Colonic mucosa (tissue), 4 donors: ENCODE results near the gene GPR18. TPM values are rescaled to one million over a fixed set of nuclear protein-coding genes. Genes with fewer than 3 reads are reported as not detected.

Experiments used
- DNase-seq: peaks from one replicate; pipeline ENCODE4 v3.0.0-alpha.2; 2020
- H3K27ac ChIP-seq: fragments of 200-600 bp; one replicate; pipeline ENCODE4 v1.8.0; 2021
- H3K27me3 ChIP-seq: fragments of 200-600 bp; one replicate; pipeline ENCODE4 v1.8.0; 2021
- H3K36me3 ChIP-seq: fragments of 200-600 bp; one replicate; pipeline ENCODE4 v1.8.0; 2021
- H3K4me1 ChIP-seq: fragments of 200-600 bp; one replicate; pipeline ENCODE4 v1.8.0; 2021; ENCODE audit warnings: mild to moderate bottlenecking
- H3K4me3 ChIP-seq: fragments of 200-600 bp; one replicate; pipeline ENCODE4 v1.8.0; 2021
- H3K9ac ChIP-seq, 2 donors: one replicate each; pipeline ENCODE4 v1.7.0; 2013; ENCODE audit warnings: control low read depth in 2 of 2, low read depth in 2 of 2, low read length in 2 of 2
- H3K9me3 ChIP-seq: fragments of 200-600 bp; one replicate; pipeline ENCODE4 v1.8.0; 2021
- intact Hi-C: fragments of 100-400 bp; cut with DNase I; formaldehyde crosslinking; loops from one replicate; pipeline ENCODE4 v1.14.1; 2022
- total RNA-seq, 2 donors: library from RNA; stranded (reverse); fragmentation: NEBNext Ultra II Directional in 1 of 2; extraction: Animal tissue kit (Norgen Biotek cat#: 25700) in 1 of 2; gene quantifications; one replicate each; pipeline ENCODE4 v1.2.1, GENCODE V29; 2021
- TF ChIP-seq, protein P1 (sequence below): fragments of 200-600 bp; IDR thresholded peaks from one replicate; pipeline ENCODE4 v1.8.0; 2022; ENCODE audit warnings: antibody characterized with exemption, mild to moderate bottlenecking
- donor health status: healthy.
- donor health status: DM: no; HTN: no; CAD: no.
- donor health status: DM: no; HTN: no; CAD: no.

The GPR18 gene
- total RNA-seq, 2 donors from 2014 or later = 0.35 TPM; not detected in 1

DNA sequence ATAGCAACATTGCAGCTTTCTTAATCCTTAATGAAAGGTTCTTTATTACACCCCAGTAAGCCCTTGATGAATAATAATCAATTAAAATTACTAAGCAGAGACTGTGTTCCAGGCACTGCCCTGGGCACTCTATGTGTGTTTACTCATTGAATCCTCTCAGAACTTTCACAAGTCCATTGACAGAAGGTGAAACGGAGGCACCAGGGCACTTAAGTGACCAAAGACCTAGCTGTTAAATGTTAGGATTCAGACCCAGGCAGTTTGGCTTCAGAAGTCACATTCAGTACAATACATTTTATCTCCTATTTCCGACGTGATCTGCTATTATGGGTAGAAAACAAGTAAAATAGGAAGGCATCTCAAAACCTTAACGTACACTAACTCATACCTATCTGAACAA, 46.4 kb upstream of the GPR18 start:
- Histone ChIP-seq H3K9me3 (no peaks in the 10 kb centered on the region), H3K27me3 (no peaks in the 10 kb centered on the region), H3K9ac (no peak overlapping the region), H3K4me3 (peak overlapping the region; percentile 16), H3K27ac (peak overlapping the region; percentile 48), H3K36me3 (no peaks in the 10 kb centered on the region), H3K4me1 (no peaks in the 10 kb centered on the region)
- intact Hi-C loops = no loop called here
- TF ChIP-seq, protein P1, sequence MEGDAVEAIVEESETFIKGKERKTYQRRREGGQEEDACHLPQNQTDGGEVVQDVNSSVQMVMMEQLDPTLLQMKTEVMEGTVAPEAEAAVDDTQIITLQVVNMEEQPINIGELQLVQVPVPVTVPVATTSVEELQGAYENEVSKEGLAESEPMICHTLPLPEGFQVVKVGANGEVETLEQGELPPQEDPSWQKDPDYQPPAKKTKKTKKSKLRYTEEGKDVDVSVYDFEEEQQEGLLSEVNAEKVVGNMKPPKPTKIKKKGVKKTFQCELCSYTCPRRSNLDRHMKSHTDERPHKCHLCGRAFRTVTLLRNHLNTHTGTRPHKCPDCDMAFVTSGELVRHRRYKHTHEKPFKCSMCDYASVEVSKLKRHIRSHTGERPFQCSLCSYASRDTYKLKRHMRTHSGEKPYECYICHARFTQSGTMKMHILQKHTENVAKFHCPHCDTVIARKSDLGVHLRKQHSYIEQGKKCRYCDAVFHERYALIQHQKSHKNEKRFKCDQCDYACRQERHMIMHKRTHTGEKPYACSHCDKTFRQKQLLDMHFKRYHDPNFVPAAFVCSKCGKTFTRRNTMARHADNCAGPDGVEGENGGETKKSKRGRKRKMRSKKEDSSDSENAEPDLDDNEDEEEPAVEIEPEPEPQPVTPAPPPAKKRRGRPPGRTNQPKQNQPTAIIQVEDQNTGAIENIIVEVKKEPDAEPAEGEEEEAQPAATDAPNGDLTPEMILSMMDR = no peak
- no peak for DNase-seq

DNA sequence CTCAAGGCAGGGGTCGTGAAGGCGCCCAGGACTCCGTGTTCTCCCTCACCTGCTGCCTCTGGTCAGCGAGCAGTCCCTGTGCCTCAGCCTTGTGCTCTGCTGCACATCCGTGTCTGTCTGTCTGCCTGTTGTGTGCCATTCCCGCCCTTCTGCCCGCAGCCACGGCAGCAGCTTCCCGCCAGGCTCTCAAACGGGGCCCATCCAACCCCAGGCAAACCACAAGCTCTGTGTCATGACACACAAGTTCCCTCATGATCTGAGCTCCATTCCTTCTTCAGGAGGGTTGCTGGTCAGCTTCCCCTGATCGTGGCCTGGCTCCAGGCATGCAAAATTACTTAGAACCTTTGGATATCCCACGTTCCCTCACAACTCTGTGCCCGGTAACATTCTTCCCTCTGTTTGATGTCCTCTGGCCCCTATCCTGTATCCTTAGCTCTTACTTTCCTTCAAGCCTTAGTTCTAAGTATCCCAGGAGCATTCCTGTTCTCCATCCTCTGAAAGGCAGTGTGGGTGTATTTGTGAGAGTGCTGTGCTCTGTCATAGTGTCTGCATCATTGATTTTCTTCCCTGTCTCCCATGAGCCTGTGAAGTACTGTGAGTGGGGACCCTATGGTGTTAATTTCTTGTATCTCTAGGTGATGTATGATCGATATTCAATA, 45.8 kb upstream of the GPR18 start:
- Histone ChIP-seq H3K4me1 (no peaks in the 10 kb centered on the region), H3K9ac (peak overlapping the region; percentile 1 to 55), H3K27me3 (no peaks in the 10 kb centered on the region), H3K4me3 (peak overlapping the region; percentile 16), H3K9me3 (no peaks in the 10 kb centered on the region), H3K36me3 (no peaks in the 10 kb centered on the region), H3K27ac (peak overlapping the region; percentile 48)
- DNase-seq = no peak
- TF ChIP-seq, protein P1 = no peak
- intact Hi-C loops = no loop called here

DNA sequence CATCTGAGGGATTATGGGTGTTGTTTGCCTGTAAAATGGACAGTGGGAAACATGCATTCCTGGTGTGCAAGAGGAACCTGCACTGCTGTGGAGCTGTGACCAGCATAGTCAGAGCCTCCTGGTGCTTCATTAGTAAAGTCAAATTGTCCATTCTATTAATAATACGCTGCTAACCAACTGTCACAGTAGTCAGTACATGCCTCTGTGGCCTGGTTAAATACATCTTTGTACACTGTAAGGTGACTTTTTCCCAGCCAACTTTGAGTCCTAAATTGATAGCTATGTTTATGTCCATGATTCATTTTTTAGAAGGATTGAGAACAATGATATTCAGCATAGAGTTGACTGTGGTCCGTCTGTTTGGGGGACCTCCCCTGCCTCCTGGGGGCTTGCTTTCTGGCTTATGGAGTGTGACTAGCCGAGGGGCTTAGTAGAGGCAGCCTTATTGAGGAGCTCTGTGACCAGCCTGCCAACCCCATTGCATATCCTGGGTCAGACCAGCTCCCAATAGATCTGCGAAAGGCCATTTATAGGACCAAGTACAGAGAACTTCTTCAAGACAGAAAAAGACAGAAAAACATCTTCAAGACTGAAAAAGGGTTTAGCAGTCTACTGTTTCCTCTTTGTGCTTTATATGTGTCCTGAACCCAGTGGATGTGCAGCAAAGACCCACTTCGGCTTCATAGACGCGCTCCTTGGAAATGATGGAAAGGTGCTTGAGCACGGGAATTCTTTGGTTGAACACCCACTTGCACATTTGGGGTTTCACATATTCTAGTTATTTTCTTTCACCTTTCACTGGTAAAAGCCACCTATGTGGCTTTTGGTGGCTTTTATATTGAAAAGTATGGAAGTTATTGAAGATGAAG, 44.7 kb upstream of the GPR18 start:
- Histone ChIP-seq H3K9ac (no peak overlapping the region), H3K36me3 (no peaks in the 10 kb centered on the region), H3K4me1 (no peaks in the 10 kb centered on the region), H3K27me3 (no peaks in the 10 kb centered on the region), H3K9me3 (no peaks in the 10 kb centered on the region), H3K4me3 (no peak overlapping the region), H3K27ac (peak overlapping the region; percentile 48)
- DNase-seq = no peak
- intact Hi-C loops = no loop called here
- TF ChIP-seq, protein P1 = no peak

DNA sequence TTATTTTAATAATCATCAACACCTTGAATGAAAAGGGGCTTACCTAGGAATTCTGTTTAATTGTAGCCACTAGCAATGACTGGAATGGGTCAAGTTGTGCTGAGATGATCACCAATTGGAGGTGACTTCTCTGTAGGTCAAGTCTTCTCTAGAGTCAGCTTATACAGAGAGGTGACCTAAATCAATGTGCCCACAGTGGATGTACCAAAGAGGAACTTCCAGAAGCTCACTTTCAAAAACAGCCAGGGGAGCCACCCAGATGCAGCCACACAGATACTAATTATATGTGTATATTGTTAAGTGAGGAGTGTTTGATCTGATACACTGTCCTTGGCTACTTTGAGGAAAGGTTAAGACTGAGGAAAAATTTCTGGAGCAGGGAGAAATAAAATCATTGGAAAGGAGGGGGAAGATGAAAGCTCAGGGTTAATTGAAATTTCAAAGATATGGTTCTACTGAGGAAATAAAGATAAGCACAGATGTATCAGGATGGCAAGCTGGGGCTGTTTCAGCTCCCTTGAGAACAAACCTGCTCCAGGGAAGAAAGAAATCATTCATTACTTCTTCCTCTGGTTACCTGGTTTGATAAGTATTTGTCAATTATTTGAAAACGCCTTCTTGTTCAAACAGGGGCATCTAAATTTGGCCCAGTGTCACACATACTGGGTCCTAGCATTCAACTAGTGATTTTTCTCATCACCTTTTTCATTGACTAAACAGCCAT, 43.9 kb upstream of the GPR18 start:
- Histone ChIP-seq H3K4me3 (no peak overlapping the region), H3K36me3 (no peaks in the 10 kb centered on the region), H3K27ac (peak overlapping the region; percentile 22), H3K9ac (no peak overlapping the region), H3K27me3 (no peaks in the 10 kb centered on the region), H3K4me1 (no peaks in the 10 kb centered on the region), H3K9me3 (no peaks in the 10 kb centered on the region)
- TF ChIP-seq, protein P1 = no peak
- no peak for DNase-seq
- intact Hi-C loops = no loop called here

DNA sequence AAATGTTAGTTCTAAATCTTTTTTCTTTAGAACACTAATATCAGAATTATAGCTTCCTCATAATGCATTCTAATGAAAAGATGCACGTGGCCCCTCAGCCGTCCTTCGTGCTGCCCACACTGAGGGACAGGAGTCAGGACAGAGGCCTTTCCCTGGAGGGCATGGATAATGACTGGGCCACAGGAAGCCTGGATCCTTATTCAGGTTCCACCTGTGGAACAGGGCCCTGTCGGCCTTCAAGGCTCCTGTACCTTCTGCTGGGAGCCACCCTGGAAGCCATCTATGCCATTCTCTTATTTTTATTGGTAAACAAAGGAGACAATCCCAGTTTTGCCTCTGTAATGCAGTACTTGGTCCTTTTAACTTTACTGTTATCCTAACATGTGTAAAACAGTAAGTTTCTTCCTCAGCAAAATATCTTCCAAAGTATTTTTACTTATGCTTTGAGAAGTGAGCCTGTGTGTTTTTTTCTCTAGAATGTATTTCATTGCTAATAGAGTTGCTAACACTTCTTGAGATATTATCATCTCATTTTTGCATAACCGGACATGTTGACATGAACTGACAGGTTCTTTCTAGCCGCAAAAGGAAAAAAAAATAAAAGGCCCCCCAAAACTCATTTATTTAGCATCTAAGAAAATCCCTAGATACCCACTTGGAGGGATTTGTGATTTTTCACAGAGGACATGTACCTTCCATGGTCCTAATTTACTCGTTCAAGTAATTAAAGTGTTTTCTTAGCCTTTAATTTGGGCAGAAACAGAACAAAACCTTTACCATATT, 43.1 kb upstream of the GPR18 start:
- Histone ChIP-seq H3K9ac (peak overlapping the region in 1 of 2 donors; percentile 24), H3K4me1 (no peaks in the 10 kb centered on the region), H3K36me3 (no peaks in the 10 kb centered on the region), H3K4me3 (no peak overlapping the region), H3K9me3 (no peaks in the 10 kb centered on the region), H3K27me3 (no peaks in the 10 kb centered on the region), H3K27ac (peak overlapping the region; percentile 22)
- DNase-seq = no peak
- intact Hi-C loops = no loop called here
- TF ChIP-seq, protein P1 = no peak
